Smooth muscle cell (in vitro differentiated cells): ENCODE measurements around the gene SPATA18. TPM values are rescaled to one million over a fixed set of nuclear protein-coding genes. Genes with fewer than 3 reads are reported as not detected.
"Not testable (repeated sequence)": the region's sequence is repeated elsewhere in the genome, so short reads cannot be mapped to it uniquely, and the experiment has no call there.

ENCODE experiments used
- DNase-seq: peaks from one replicate; lab custom pipeline; 2025; ENCODE audit not compliant: unreplicated experiment; lab: John Stamatoyannopoulos, UW
- H2AFZ ChIP-seq: fragments of 200-600 bp; sonication (generic); 2 replicates; pipeline ENCODE4 v1.6.0; 2016; ENCODE audit warnings: antibody characterized with exemption, low read depth, mild to moderate bottlenecking
- H3F3A ChIP-seq: fragments of 200-600 bp; sonication (generic); 2 replicates; pipeline ENCODE4 v1.6.0; 2017; ENCODE audit warnings: antibody characterized with exemption, low read depth
- H3K27ac ChIP-seq: fragments of 200-600 bp; sonication (generic); 2 replicates; pipeline ENCODE4 v1.5.1; 2016; ENCODE audit warnings: low read depth, mild to moderate bottlenecking
- H3K27me3 ChIP-seq: fragments of 200-600 bp; sonication (generic); 2 replicates; pipeline ENCODE4 v1.6.1; 2016; ENCODE audit warnings: low read depth, mild to moderate bottlenecking
- H3K36me3 ChIP-seq: fragments of 200-600 bp; sonication (generic); 2 replicates; pipeline ENCODE4 v1.5.1; 2016; ENCODE audit warnings: low read depth
- H3K4me1 ChIP-seq: fragments of 200-600 bp; sonication (generic); 2 replicates; pipeline ENCODE4 v1.5.1; 2016; ENCODE audit warnings: low read depth
- H3K4me2 ChIP-seq: fragments of 200-600 bp; sonication (generic); 2 replicates; pipeline ENCODE4 v1.6.0; 2016; ENCODE audit warnings: mild to moderate bottlenecking
- H3K4me3 ChIP-seq: fragments of 200-600 bp; sonication (generic); 2 replicates; pipeline ENCODE4 v1.5.1; 2016; ENCODE audit warnings: mild to moderate bottlenecking
- H3K79me2 ChIP-seq: fragments of 200-600 bp; sonication (generic); 2 replicates; pipeline ENCODE4 v1.6.0; 2016; ENCODE audit warnings: low read depth, mild to moderate bottlenecking
- H3K9ac ChIP-seq: fragments of 200-600 bp; sonication (generic); 2 replicates; pipeline ENCODE4 v1.6.0; 2016; ENCODE audit warnings: low read depth
- H3K9me3 ChIP-seq: fragments of 200-600 bp; sonication (generic); replicated peaks from 2 replicates; pipeline ENCODE4 v1.5.1; 2016; ENCODE audit warnings: low read depth
- H4K20me1 ChIP-seq: fragments of 200-600 bp; sonication (generic); 2 replicates; pipeline ENCODE4 v1.6.0; 2016; ENCODE audit warnings: low read depth
- CTCF ChIP-seq: fragments of 200-600 bp; sonication (generic); IDR thresholded peaks from 2 replicates; pipeline ENCODE4 v1.5.1; 2017; ENCODE audit warnings: borderline replicate concordance, mild to moderate bottlenecking, antibody characterized with exemption; ENCODE audit not compliant: insufficient read depth, poor library complexity, severe bottlenecking
- WGBS: methylation state at CpG from one replicate; pipeline ENCODE4 v1.1.7; 2016; ENCODE audit warnings: low lambda C conversion rate; 5-methylcytosine and 5-hydroxymethylcytosine counted together
- polyA plus RNA-seq: library from polyadenylated mRNA; unstranded; fragments of >200 nt; fragmentation: Nextera tagmentation; extraction: Ambion mirVana; gene quantifications from 2 replicates; pipeline ENCODE4 v1.2.1, GENCODE V29; 2016
- total RNA-seq: library from RNA; depleted of rRNA; stranded (reverse); fragments of >200 nt; gene quantifications from 2 replicates; pipeline ENCODE4 v1.2.3, GENCODE V29; 2014

SPATA18 gene
- total and polyA plus RNA-seq, 2 experiments from 2014 or later = 8.9 to 21.2 TPM

- Histone ChIP-seq H3K9ac (no peak overlapping the region), H3K4me3 (no peak overlapping the region), H3K4me1 (no peaks in the 10 kb centered on the region), H3K36me3 (no peaks in the 10 kb centered on the region), H3K79me2 (no peaks in the 10 kb centered on the region), H3K4me2 (no peak overlapping the region), H3F3A (no peaks in the 10 kb centered on the region), H3K27me3 (peaks cover 3% of the 10 kb centered on the region), H2AFZ (no peak overlapping the region), H3K9me3 (no peaks in the 10 kb centered on the region), H3K27ac (no peak overlapping the region), H4K20me1 (no peaks in the 10 kb centered on the region)
- no peak for DNase-seq
- no peak for TF ChIP-seq CTCF
These were observed 30.1 kb downstream of the SPATA18 start for GRCh38 chr4:52081216-52081615.

- H3K9me3 ChIP-seq, H3K9ac ChIP-seq, H3K36me3 ChIP-seq, H3K4me3 ChIP-seq, H3F3A ChIP-seq, H4K20me1 ChIP-seq, H3K79me2 ChIP-seq, H3K27ac ChIP-seq, H3K4me2 ChIP-seq, H3K27me3 ChIP-seq, DNase-seq, H2AFZ ChIP-seq, H3K4me1 ChIP-seq: not testable (repeated sequence)
- WGBS = 97% methylated on average over 1 of the region's 1 CpG
These were observed 35.3 kb downstream of the SPATA18 start for GRCh38 chr4:52086425-52086824.

- no peak overlapping the region for H2AFZ ChIP-seq
- DNase-seq = no peak
- H3K4me2 ChIP-seq = no peak overlapping the region
- H4K20me1 ChIP-seq = no peaks in the 10 kb centered on the region
- no peaks in the 10 kb centered on the region for H3K36me3 ChIP-seq
- no peaks in the 10 kb centered on the region for H3F3A ChIP-seq
- H3K9me3 ChIP-seq = no peaks in the 10 kb centered on the region
- 49% methylated on average over 5 of the region's 5 CpGs for WGBS
- H3K79me2 ChIP-seq = no peaks in the 10 kb centered on the region
- TF ChIP-seq CTCF = no peak
- H3K27ac ChIP-seq = no peak overlapping the region
- H3K9ac ChIP-seq = no peak overlapping the region
- no peak overlapping the region for H3K4me3 ChIP-seq
- no peaks in the 10 kb centered on the region for H3K4me1 ChIP-seq
- no peaks in the 10 kb centered on the region for H3K27me3 ChIP-seq
These were observed 40.7 kb downstream of the SPATA18 start for GRCh38 chr4:52091801-52092200.

- no peak for TF ChIP-seq CTCF
- Histone ChIP-seq H3K27ac (no peak overlapping the region), H3K9me3 (no peaks in the 10 kb centered on the region), H3K36me3 (no peaks in the 10 kb centered on the region), H3K27me3 (no peaks in the 10 kb centered on the region), H2AFZ (no peak overlapping the region), H3K4me1 (no peaks in the 10 kb centered on the region), H3F3A (no peaks in the 10 kb centered on the region), H3K79me2 (no peaks in the 10 kb centered on the region), H3K4me2 (no peak overlapping the region), H3K9ac (no peak overlapping the region), H3K4me3 (no peak overlapping the region), H4K20me1 (no peaks in the 10 kb centered on the region)
- 95% methylated on average over 1 of the region's 1 CpG for WGBS
- no peak for DNase-seq
These were observed 42.4 kb downstream of the SPATA18 start for GRCh38 chr4:52093466-52093865.
